SK-N-SH (cell line): Measurements from ENCODE around the gene IGF2BP2. TPM values are rescaled to one million over a fixed set of nuclear protein-coding genes. Genes with fewer than 3 reads are reported as not detected.

ENCODE experiments used
- CTCF ChIA-PET: fragments of 300-600, 350-600 bp; formaldehyde crosslinking; extraction: SDS; loops from one replicate; lab custom pipeline; 2021; lab: Yijun Ruan, JAX
- POLR2A ChIA-PET: fragments of 350-600 bp; sonication (Branson Sonifier 250); formaldehyde crosslinking; extraction: SDS; loops from one replicate; lab custom pipeline; 2020; ENCODE audit warnings: antibody characterized with exemption, inconsistent platforms; lab: Yijun Ruan, JAX
- DNase-seq: peaks from one replicate; pipeline ENCODE4 v3.0.0; 2012
- H2AFZ ChIP-seq: fragments of 200-600 bp; sonication (generic); 2 replicates; pipeline ENCODE4 v1.8.1; 2016; ENCODE audit warnings: antibody characterized with exemption, mild to moderate bottlenecking, low read depth
- H3F3A ChIP-seq: fragments of 200-600 bp; sonication (generic); replicated peaks from 2 replicates; pipeline ENCODE3; 2016; ENCODE audit warnings: antibody characterized with exemption, mild to moderate bottlenecking; ENCODE audit not compliant: insufficient read depth
- H3K27ac ChIP-seq, 2 experiments: fragments of 200-500 bp in 1 of 2; fragments of 200-600 bp in 1 of 2; sonication (Bioruptor generic) in 1 of 2; sonication (generic), shearing (Covaris generic) in 1 of 2; 2 replicates each; pipeline versions ENCODE4 v1.5.1 to v1.6.1; 2014 to 2016; ENCODE audit warnings: low read depth in 2 of 2, inconsistent platforms in 1 of 2, low read length in 1 of 2, mild to moderate bottlenecking in 1 of 2, mixed read lengths in 1 of 2
- H3K27me3 ChIP-seq: fragments of 200-600 bp; sonication (generic), shearing (Covaris generic); 2 replicates; pipeline ENCODE4 v1.6.1; 2016; ENCODE audit warnings: mixed run types; ENCODE audit not compliant: insufficient read depth
- H3K36me3 ChIP-seq, 2 experiments: fragments of 200-500 bp in 1 of 2; fragments of 200-600 bp in 1 of 2; sonication (Bioruptor generic) in 1 of 2; sonication (generic) in 1 of 2; replicated peaks in 1 of 2; 2 replicates each; pipeline versions ENCODE3 to v1.5.1; 2014 to 2016; ENCODE audit warnings: low read length in 1 of 2, mild to moderate bottlenecking in 1 of 2; ENCODE audit not compliant: insufficient read depth in 2 of 2, control insufficient read depth in 1 of 2
- H3K4me1 ChIP-seq, 2 experiments: fragments of 200-500 bp in 1 of 2; fragments of 200-600 bp in 1 of 2; sonication (Bioruptor generic) in 1 of 2; sonication (generic), shearing (Covaris generic) in 1 of 2; 2 replicates each; pipeline versions ENCODE4 v1.5.1 to v1.6.1; 2014 to 2016; ENCODE audit warnings: low read depth in 1 of 2, low read length in 1 of 2, mixed run types in 1 of 2; ENCODE audit not compliant: insufficient read depth in 2 of 2, control insufficient read depth in 1 of 2
- H3K4me2 ChIP-seq: fragments of 200-600 bp; sonication (generic), shearing (Covaris generic); 2 replicates; pipeline ENCODE4 v1.6.1; 2017; ENCODE audit warnings: mixed run types
- H3K4me3 ChIP-seq, 2 experiments: fragments of 200-500 bp in 1 of 2; fragments of 200-600 bp in 1 of 2; sonication (Bioruptor generic) in 1 of 2; sonication (generic), shearing (Covaris generic) in 1 of 2; 2 replicates each; pipeline versions ENCODE4 v1.5.1 to v1.8.1; 2014 to 2016; ENCODE audit warnings: low read depth in 2 of 2, inconsistent platforms in 1 of 2, low read length in 1 of 2, mild to moderate bottlenecking in 1 of 2, mixed read lengths in 1 of 2, moderate library complexity in 1 of 2
- H3K79me2 ChIP-seq: fragments of 200-600 bp; sonication (generic); 2 replicates; pipeline ENCODE4 v1.8.1; 2017; ENCODE audit warnings: mild to moderate bottlenecking; ENCODE audit not compliant: insufficient read depth
- H3K9ac ChIP-seq: fragments of 200-600 bp; sonication (generic); 2 replicates; pipeline ENCODE4 v1.6.1; 2017; ENCODE audit warnings: mixed run types
- H3K9me2 ChIP-seq: fragments of 200-600 bp; sonication (generic); 2 replicates; pipeline ENCODE4 v1.6.1; 2017; ENCODE audit warnings: mixed run types
- H3K9me3 ChIP-seq: fragments of 200-600 bp; sonication (generic); 2 replicates; pipeline ENCODE4 v1.6.1; 2017; ENCODE audit warnings: mixed run types, mild to moderate bottlenecking, moderate library complexity
- H4K20me1 ChIP-seq: fragments of 200-600 bp; sonication (generic); 2 replicates; pipeline ENCODE4 v1.6.1; 2017; ENCODE audit warnings: mild to moderate bottlenecking, mixed run types; ENCODE audit not compliant: insufficient read depth
- ELF1 ChIP-seq: IDR thresholded peaks from 2 replicates; pipeline ENCODE4 v1.4.0; 2012
- EP300 ChIP-seq, 2 experiments: IDR thresholded peaks; 2 replicates each; pipeline versions ENCODE4 v1.4.0 to v1.6.1; 2012; ENCODE audit warnings: borderline replicate concordance in 1 of 2, low read depth in 1 of 2, low read length in 1 of 2
- FOXJ3 ChIP-seq: sonication (generic); formaldehyde crosslinking; IDR thresholded peaks from 2 replicates; pipeline ENCODE4 v1.5.1; 2020; ENCODE audit warnings: mild to moderate bottlenecking, missing genetic modification reagents
- NFIC ChIP-seq: IDR thresholded peaks from 2 replicates; pipeline ENCODE4 v1.4.0; 2012; ENCODE audit warnings: borderline replicate concordance
- NRF1 ChIP-seq: IDR thresholded peaks from 2 replicates; pipeline ENCODE4 v1.6.1; 2012; ENCODE audit warnings: low read depth, mild to moderate bottlenecking, low read length
- RCOR1 ChIP-seq: fragments of 150-350 bp; IDR thresholded peaks from 2 replicates; pipeline ENCODE4 v1.6.1; 2017; ENCODE audit warnings: antibody characterized with exemption, low read length
- REST ChIP-seq: IDR thresholded peaks from 2 replicates; pipeline ENCODE4 v1.6.1; 2012; ENCODE audit warnings: mild to moderate bottlenecking, low read depth, low read length, moderate library complexity
- SMC3 ChIP-seq: IDR thresholded peaks from 2 replicates; pipeline ENCODE4 v1.6.1; 2012; ENCODE audit warnings: low read depth, low read length, improper control_type of control experiment
- TEAD4 ChIP-seq: IDR thresholded peaks from 2 replicates; pipeline ENCODE4 v1.4.0; 2012; ENCODE audit warnings: mild to moderate bottlenecking, borderline replicate concordance; ENCODE audit not compliant: insufficient read depth
- USF1 ChIP-seq: IDR thresholded peaks from 2 replicates; pipeline ENCODE4 v1.4.0; 2012; ENCODE audit warnings: low read depth, borderline replicate concordance
- polyA plus RNA-seq, 3 experiments: library from polyadenylated mRNA; depleted of rRNA; stranded (reverse); fragments of >200 nt; gene quantifications; 2 replicates each; pipeline ENCODE4 v1.2.3, GENCODE V29; 2012
- TF ChIP-seq, protein P1 (sequence below): fragments of 150-350 bp; IDR thresholded peaks from 2 replicates; pipeline ENCODE4 v1.6.1; 2017; ENCODE audit warnings: antibody characterized with exemption, low read length, low read depth, borderline replicate concordance
- TF ChIP-seq, protein P2 (sequence below): IDR thresholded peaks from 2 replicates; pipeline ENCODE4 v1.4.0; 2012; ENCODE audit warnings: low read depth, borderline replicate concordance

IGF2BP2 gene
- polyA plus RNA-seq, 1 of the 3 experiments (the other 2 are of a cell fraction): 5.4 TPM

GRCh38 chr3:185820973-185821758 is 3.7 kb downstream of the IGF2BP2 start (continued):
- TF ChIP-seq, protein P1, sequence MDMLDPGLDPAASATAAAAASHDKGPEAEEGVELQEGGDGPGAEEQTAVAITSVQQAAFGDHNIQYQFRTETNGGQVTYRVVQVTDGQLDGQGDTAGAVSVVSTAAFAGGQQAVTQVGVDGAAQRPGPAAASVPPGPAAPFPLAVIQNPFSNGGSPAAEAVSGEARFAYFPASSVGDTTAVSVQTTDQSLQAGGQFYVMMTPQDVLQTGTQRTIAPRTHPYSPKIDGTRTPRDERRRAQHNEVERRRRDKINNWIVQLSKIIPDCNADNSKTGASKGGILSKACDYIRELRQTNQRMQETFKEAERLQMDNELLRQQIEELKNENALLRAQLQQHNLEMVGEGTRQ: no peak
- TF ChIP-seq REST (no peak), RCOR1 (no peak), ELF1 (no peak), USF1 (no peak)

GRCh38 chr3:185818267-185818875 is 6.5 kb downstream of the IGF2BP2 start:
- H3K9ac ChIP-seq: no peak overlapping the region; the same call in 1 of the 2 replicates
- H3K4me3 ChIP-seq: no peak overlapping the region
- ChIA-PET POLR2A (no interaction called here), CTCF (interaction anchor here (2.0 kb wide), 1 partner anchor 158 kb away, joined by 4 read pairs; no protein-coding TSS in a partner anchor)
- H3K4me2 ChIP-seq: peak overlapping the region; percentile 89; the same call in 1 of the 2 replicates
- H3K79me2 ChIP-seq: peaks cover 100% of the 10 kb centered on the region
- no peak overlapping the region for H2AFZ ChIP-seq
- TF ChIP-seq SMC3 (no peak), RCOR1 (no peak), EP300 (IDR thresholded peaks at IDR 0.05; ENCODE audit: borderline replicate concordance in 1 of 2, low read depth in 1 of 2, low read length in 1 of 2) (no peak), USF1 (no peak), NFIC (no peak), NRF1 (no peak), FOXJ3 (no peak), TEAD4 (no peak)
- TF ChIP-seq, protein P2, sequence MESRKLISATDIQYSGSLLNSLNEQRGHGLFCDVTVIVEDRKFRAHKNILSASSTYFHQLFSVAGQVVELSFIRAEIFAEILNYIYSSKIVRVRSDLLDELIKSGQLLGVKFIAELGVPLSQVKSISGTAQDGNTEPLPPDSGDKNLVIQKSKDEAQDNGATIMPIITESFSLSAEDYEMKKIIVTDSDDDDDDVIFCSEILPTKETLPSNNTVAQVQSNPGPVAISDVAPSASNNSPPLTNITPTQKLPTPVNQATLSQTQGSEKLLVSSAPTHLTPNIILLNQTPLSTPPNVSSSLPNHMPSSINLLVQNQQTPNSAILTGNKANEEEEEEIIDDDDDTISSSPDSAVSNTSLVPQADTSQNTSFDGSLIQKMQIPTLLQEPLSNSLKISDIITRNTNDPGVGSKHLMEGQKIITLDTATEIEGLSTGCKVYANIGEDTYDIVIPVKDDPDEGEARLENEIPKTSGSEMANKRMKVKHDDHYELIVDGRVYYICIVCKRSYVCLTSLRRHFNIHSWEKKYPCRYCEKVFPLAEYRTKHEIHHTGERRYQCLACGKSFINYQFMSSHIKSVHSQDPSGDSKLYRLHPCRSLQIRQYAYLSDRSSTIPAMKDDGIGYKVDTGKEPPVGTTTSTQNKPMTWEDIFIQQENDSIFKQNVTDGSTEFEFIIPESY: no peak
- no peaks in the 10 kb centered on the region for H3K9me2 ChIP-seq
- H3K27ac ChIP-seq: peak overlapping the region in 1 of 2 experiments; percentile 19; a peak in 1 of 4 replicates
- no peaks in the 10 kb centered on the region for H3K9me3 ChIP-seq
- H3F3A ChIP-seq: peaks cover 57% of the 10 kb centered on the region
- peaks cover 87% of the 10 kb centered on the region for H4K20me1 ChIP-seq
- H3K36me3 ChIP-seq: no peaks in the 10 kb centered on the region
- no peaks in the 10 kb centered on the region for H3K27me3 ChIP-seq
- no peak for DNase-seq
- peaks cover 4 to 63% of the 10 kb centered on the region in 2 experiments for H3K4me1 ChIP-seq
